Measurements from ENCODE around the gene DTNB. TPM values are rescaled to one million over a fixed set of nuclear protein-coding genes. Genes with fewer than 3 reads are reported as not detected.

Gene DTNB
- total and polyA plus RNA-seq, 2 experiments from 2014 or later, result 10.3 to 13.9 TPM

DNA sequence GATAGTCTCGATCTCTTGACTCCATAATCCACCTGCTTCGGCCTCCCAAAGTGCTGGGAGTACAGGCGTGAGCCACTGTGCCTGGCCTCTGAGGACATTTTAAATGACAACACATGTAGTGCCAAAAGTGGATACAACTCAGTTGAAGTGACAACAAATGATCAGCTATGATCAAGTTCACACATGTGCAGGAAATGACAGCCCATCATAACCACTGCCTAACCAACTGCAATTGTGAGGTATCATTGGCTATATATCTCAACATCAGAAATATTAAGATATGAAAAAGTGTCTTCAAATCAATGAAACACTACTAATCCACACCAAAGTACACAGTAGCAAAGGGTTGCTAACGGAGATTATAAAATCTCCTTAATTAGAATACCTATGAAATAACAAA lies 84.8 kb downstream of the DTNB start:
- DNase-seq (ENCODE audit: low spot score), result no peak
- no peaks in the 10 kb centered on the region for H3K9me3 ChIP-seq (ENCODE audit: low read depth)
- no peaks in the 10 kb centered on the region for H4K20me1 ChIP-seq (ENCODE audit: insufficient read depth, poor library complexity, severe bottlenecking)
- 97% methylated on average over 4 of the region's 4 CpGs for WGBS (ENCODE audit: low lambda C conversion rate, missing lambda C conversion rate)
- H3K4me2 ChIP-seq, result no peak overlapping the region
- H3K36me3 ChIP-seq (replicated peaks; ENCODE audit: insufficient read depth, low read depth), result no peaks in the 10 kb centered on the region
- no peak for TF ChIP-seq EZH2 (IDR thresholded peaks at IDR 0.05; ENCODE audit: borderline replicate concordance)
- TF ChIP-seq, protein P1, sequence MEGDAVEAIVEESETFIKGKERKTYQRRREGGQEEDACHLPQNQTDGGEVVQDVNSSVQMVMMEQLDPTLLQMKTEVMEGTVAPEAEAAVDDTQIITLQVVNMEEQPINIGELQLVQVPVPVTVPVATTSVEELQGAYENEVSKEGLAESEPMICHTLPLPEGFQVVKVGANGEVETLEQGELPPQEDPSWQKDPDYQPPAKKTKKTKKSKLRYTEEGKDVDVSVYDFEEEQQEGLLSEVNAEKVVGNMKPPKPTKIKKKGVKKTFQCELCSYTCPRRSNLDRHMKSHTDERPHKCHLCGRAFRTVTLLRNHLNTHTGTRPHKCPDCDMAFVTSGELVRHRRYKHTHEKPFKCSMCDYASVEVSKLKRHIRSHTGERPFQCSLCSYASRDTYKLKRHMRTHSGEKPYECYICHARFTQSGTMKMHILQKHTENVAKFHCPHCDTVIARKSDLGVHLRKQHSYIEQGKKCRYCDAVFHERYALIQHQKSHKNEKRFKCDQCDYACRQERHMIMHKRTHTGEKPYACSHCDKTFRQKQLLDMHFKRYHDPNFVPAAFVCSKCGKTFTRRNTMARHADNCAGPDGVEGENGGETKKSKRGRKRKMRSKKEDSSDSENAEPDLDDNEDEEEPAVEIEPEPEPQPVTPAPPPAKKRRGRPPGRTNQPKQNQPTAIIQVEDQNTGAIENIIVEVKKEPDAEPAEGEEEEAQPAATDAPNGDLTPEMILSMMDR (IDR thresholded peaks at IDR 0.05; ENCODE audit: poor library complexity), result no peak
- no peak for TF ChIP-seq EZH2phosphoT487 (IDR thresholded peaks at IDR 0.05; ENCODE audit: low read depth, severe bottlenecking, unreplicated experiment)
- H3K79me2 ChIP-seq, result no peaks in the 10 kb centered on the region
- no peaks in the 10 kb centered on the region for H3K4me1 ChIP-seq (ENCODE audit: insufficient read depth)
- H3K27ac ChIP-seq, result no peak overlapping the region
- no peaks in the 10 kb centered on the region for H3K27me3 ChIP-seq
- H2AFZ ChIP-seq, result no peak overlapping the region
- H3K4me3 ChIP-seq, result no peak overlapping the region
- H3K9me2 ChIP-seq (replicated peaks; ENCODE audit: insufficient read depth), result no peaks in the 10 kb centered on the region

DNA sequence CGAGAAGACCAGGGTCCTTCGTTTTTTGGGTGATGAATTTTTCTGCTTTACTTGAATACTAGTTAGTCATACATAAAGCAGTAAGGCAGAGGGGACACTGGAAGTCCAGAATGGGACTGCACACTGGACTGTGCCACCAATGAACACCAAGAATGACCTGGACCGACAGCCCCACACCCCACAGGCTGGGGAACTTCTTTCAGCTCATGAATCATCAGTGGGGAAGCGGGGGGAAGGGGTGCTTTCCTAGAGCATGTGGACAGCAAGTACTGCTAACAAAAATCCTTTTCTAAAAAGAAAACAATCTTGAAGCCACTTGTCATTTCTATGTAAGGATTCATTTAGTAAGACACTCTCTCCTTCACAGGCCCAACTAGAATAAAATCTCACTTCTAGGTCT lies 86.0 kb downstream of the DTNB start:
- H3K27ac ChIP-seq, result no peak overlapping the region
- DNase-seq (ENCODE audit: low spot score), result no peak
- TF ChIP-seq EZH2phosphoT487 (IDR thresholded peaks at IDR 0.05; ENCODE audit: low read depth, severe bottlenecking, unreplicated experiment), result no peak
- H3K9me3 ChIP-seq (ENCODE audit: low read depth), result no peaks in the 10 kb centered on the region
- H4K20me1 ChIP-seq (ENCODE audit: insufficient read depth, poor library complexity, severe bottlenecking), result no peaks in the 10 kb centered on the region
- no peak overlapping the region for H2AFZ ChIP-seq
- 76% methylated on average over 4 of the region's 4 CpGs for WGBS (ENCODE audit: low lambda C conversion rate, missing lambda C conversion rate)
- H3K9me2 ChIP-seq (replicated peaks; ENCODE audit: insufficient read depth), result no peaks in the 10 kb centered on the region
- no peaks in the 10 kb centered on the region for H3K79me2 ChIP-seq
- H3K4me3 ChIP-seq, result no peak overlapping the region
- no peaks in the 10 kb centered on the region for H3K27me3 ChIP-seq
- no peak overlapping the region for H3K4me2 ChIP-seq
- H3K4me1 ChIP-seq (ENCODE audit: insufficient read depth), result no peaks in the 10 kb centered on the region
- H3K36me3 ChIP-seq (replicated peaks; ENCODE audit: insufficient read depth, low read depth), result no peaks in the 10 kb centered on the region

DNA sequence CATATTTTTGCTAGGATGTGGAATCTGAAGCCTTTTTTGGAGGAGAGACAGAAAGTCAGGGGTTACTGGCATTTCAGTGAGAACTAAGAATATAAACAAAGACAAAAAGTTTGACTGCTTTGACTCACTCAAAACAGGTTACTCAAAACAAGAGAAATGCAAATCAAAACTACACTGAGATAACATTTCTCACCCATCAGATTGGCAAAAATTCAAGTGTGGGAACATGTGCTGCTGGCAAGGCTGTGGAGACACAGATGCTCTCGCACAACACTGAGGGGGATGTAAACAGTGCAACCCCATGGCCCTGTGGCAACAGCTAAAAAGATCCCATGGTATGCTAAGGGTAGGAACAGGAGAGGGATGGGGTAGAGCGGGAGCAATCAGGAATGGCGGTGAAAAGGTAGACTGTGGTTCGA lies 86.6 kb downstream of the DTNB start:
- no peaks in the 10 kb centered on the region for H3K27me3 ChIP-seq
- no peak overlapping the region for H2AFZ ChIP-seq
- no peaks in the 10 kb centered on the region for H3K36me3 ChIP-seq (replicated peaks; ENCODE audit: insufficient read depth, low read depth)

DNA sequence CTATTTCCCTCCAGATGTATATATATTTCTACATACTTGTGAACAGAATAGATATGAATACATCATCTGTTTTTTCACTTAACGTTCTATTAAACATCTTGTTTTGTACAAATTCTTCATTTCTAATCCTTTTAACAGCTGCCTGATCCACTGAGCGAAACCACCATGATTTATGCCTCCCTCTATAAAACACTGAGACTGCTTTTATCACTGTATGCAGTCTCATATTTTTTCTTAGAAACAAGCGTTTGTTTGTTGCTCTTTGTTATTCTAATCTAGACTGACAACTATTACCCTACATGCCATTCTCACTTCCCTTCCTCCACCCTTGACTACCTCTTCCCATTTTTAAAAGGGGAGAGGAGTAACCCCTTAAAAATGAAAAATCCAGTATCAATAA lies 88.2 kb downstream of the DTNB start:
- Histone ChIP-seq H2AFZ (no peak overlapping the region), H4K20me1 (ENCODE audit: insufficient read depth, poor library complexity, severe bottlenecking) (no peaks in the 10 kb centered on the region), H3K79me2 (no peaks in the 10 kb centered on the region), H3K36me3 (replicated peaks; ENCODE audit: insufficient read depth, low read depth) (no peaks in the 10 kb centered on the region), H3K4me3 (no peak overlapping the region), H3K4me1 (ENCODE audit: insufficient read depth) (no peaks in the 10 kb centered on the region), H3K9me2 (replicated peaks; ENCODE audit: insufficient read depth) (no peaks in the 10 kb centered on the region), H3K27ac (no peak overlapping the region), H3K9me3 (ENCODE audit: low read depth) (no peaks in the 10 kb centered on the region), H3K27me3 (no peaks in the 10 kb centered on the region), H3K4me2 (no peak overlapping the region)
- WGBS (ENCODE audit: low lambda C conversion rate, missing lambda C conversion rate), result 73% methylated on average over 3 of the region's 3 CpGs
- no peak for DNase-seq (ENCODE audit: low spot score)
- TF ChIP-seq EZH2phosphoT487 (IDR thresholded peaks at IDR 0.05; ENCODE audit: low read depth, severe bottlenecking, unreplicated experiment), result no peak
- TF ChIP-seq EZH2 (IDR thresholded peaks at IDR 0.05; ENCODE audit: borderline replicate concordance), result no peak
- TF ChIP-seq, protein P1 (IDR thresholded peaks at IDR 0.05; ENCODE audit: poor library complexity), result no peak

More for the DNA sequence above, 86.6 kb downstream of the DTNB start:
- WGBS (ENCODE audit: low lambda C conversion rate, missing lambda C conversion rate), result 86% methylated on average over 4 of the region's 4 CpGs
- no peaks in the 10 kb centered on the region for H3K9me3 ChIP-seq (ENCODE audit: low read depth)
- no peak for DNase-seq (ENCODE audit: low spot score)
- no peaks in the 10 kb centered on the region for H3K4me1 ChIP-seq (ENCODE audit: insufficient read depth)
- H4K20me1 ChIP-seq (ENCODE audit: insufficient read depth, poor library complexity, severe bottlenecking), result no peaks in the 10 kb centered on the region
- H3K9me2 ChIP-seq (replicated peaks; ENCODE audit: insufficient read depth), result no peaks in the 10 kb centered on the region
- H3K4me3 ChIP-seq, result no peak overlapping the region
- H3K79me2 ChIP-seq, result no peaks in the 10 kb centered on the region
- H3K4me2 ChIP-seq, result no peak overlapping the region
- TF ChIP-seq, protein P1 (IDR thresholded peaks at IDR 0.05; ENCODE audit: poor library complexity), result no peak
- no peak for TF ChIP-seq EZH2 (IDR thresholded peaks at IDR 0.05; ENCODE audit: borderline replicate concordance)
- no peak overlapping the region for H3K27ac ChIP-seq
